ENCODE measurements around the gene C4orf36.

DNA sequence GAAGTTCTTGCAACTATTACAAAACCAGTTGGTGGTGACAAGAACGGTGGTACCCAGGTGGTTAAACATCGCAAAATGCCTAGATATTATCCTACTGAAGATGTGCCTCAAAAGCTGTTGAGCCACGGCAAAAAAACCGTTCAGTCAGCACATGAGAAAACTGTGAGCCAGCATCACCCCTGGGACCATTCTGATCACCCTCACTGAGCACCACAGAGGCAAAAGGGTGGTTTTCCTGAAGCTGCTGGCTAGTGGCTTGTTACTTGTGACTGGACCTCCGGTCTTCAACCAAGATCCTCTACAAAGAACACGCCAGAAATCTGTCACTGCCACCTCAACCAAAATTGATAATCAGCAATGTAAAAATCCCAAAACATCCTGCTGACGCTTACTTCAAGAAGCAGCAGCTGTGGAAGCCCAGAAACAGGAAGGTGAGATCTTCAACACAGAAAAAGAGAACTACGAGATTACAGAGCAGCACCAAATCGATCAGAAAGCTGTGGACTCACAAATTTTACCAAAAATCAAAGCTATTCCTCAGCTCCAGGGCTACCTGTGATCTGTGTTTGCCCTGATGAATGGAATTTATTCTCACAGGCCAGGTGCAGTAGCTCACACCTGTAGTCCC, 21.7 kb downstream of the C4orf36 start:
- TF ChIP-seq, protein P1, sequence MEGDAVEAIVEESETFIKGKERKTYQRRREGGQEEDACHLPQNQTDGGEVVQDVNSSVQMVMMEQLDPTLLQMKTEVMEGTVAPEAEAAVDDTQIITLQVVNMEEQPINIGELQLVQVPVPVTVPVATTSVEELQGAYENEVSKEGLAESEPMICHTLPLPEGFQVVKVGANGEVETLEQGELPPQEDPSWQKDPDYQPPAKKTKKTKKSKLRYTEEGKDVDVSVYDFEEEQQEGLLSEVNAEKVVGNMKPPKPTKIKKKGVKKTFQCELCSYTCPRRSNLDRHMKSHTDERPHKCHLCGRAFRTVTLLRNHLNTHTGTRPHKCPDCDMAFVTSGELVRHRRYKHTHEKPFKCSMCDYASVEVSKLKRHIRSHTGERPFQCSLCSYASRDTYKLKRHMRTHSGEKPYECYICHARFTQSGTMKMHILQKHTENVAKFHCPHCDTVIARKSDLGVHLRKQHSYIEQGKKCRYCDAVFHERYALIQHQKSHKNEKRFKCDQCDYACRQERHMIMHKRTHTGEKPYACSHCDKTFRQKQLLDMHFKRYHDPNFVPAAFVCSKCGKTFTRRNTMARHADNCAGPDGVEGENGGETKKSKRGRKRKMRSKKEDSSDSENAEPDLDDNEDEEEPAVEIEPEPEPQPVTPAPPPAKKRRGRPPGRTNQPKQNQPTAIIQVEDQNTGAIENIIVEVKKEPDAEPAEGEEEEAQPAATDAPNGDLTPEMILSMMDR (IDR thresholded peaks at IDR 0.05): no peak
- TF ChIP-seq POLR2A (IDR thresholded peaks at IDR 0.05) (no peak), EP300 (IDR thresholded peaks at IDR 0.05) (no peak)

Data from ovary (tissue), 3 donors.